ENCODE data around the gene IFT20.

Gene IFT20

DNA sequence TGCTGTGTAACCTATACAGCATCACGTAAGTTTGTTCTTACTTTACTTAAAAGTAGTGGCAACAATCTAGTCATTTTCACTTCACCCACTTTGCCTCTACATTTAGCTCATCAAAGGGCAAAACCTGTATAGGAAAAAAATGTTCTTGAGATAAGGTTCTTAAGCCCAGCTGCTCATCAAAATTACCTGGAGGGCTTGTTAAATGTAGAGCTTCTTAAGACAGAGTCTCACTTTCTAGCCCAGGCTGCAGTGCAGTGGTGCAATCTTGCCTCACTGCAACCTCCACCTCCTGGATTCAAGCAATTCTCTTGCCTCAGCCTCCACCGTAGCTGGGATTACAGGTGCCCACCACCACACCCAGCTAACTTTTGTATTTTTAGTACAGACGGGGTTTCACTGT, 54.4 kb downstream of the IFT20 start:
- Mint-ChIP-seq H3K4me1 (ENCODE audit: low read depth) (peaks cover 9% of the 10 kb centered on the region), H3K9me3 (no peaks in the 10 kb centered on the region), H3K36me3 (ENCODE audit: low read depth) (no peaks in the 10 kb centered on the region), H3K27me3 (ENCODE audit: low read depth) (peaks cover 73% of the 10 kb centered on the region), H3K4me3 (no peak overlapping the region), H3K27ac (no peak overlapping the region)

DNA sequence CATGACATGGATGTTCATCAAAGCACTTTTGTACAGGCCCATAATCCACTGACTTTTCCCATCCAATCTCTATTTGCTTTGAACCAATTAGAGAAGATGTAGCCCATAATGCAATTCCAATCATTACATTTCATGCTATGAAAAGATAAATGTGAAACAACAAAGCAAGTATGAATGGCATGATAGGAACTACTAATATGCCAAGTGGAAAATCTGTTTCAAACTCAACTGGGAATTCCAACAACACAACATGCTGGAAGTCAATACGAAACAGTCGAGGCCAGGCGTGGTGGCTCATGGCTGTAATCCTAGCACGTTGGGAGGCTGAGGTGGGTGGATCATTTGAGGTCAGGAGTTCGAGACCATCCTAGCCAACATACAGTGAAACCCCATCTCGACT, 55.9 kb downstream of the IFT20 start:
- Mint-ChIP-seq H3K4me3 (no peak overlapping the region), H3K4me1 (ENCODE audit: low read depth) (peaks cover 11% of the 10 kb centered on the region), H3K27ac (no peak overlapping the region), H3K27me3 (ENCODE audit: low read depth) (peaks cover 84% of the 10 kb centered on the region), H3K9me3 (no peaks in the 10 kb centered on the region), H3K36me3 (ENCODE audit: low read depth) (no peaks in the 10 kb centered on the region)

All from T-helper 1 cell treated with Interleukin-12 subunit alpha and Interleukin-12 subunit beta and Interleukin-4 antibody, amounts not matched to agents 30 μg/mL and 1 μg/mL, for 36 hours (primary cell).